ENCODE data around the gene PAPOLB. TPM values are rescaled to one million over a fixed set of nuclear protein-coding genes. Genes with fewer than 3 reads are reported as not detected.

PAPOLB gene
- total RNA-seq, 6 experiments from 2014 or later, result not detected

GRCh38 chr7:4883033-4883371 is 21.2 kb upstream of the PAPOLB start:
- H3K4me3 Mint-ChIP-seq, result peak overlapping the region; percentile 82
- no peaks in the 10 kb centered on the region for H3K36me3 Mint-ChIP-seq (ENCODE audit: low read depth)
- peaks cover 11% of the 10 kb centered on the region for H3K4me1 Mint-ChIP-seq (ENCODE audit: low read depth)
- peaks cover 16% of the 10 kb centered on the region for H3K27me3 Mint-ChIP-seq (ENCODE audit: insufficient read depth)
- H3K9me3 Mint-ChIP-seq, result no peaks in the 10 kb centered on the region
- DNase-seq, result no peak
- no peak overlapping the region for H3K27ac Mint-ChIP-seq
- TF ChIP-seq, protein P1, sequence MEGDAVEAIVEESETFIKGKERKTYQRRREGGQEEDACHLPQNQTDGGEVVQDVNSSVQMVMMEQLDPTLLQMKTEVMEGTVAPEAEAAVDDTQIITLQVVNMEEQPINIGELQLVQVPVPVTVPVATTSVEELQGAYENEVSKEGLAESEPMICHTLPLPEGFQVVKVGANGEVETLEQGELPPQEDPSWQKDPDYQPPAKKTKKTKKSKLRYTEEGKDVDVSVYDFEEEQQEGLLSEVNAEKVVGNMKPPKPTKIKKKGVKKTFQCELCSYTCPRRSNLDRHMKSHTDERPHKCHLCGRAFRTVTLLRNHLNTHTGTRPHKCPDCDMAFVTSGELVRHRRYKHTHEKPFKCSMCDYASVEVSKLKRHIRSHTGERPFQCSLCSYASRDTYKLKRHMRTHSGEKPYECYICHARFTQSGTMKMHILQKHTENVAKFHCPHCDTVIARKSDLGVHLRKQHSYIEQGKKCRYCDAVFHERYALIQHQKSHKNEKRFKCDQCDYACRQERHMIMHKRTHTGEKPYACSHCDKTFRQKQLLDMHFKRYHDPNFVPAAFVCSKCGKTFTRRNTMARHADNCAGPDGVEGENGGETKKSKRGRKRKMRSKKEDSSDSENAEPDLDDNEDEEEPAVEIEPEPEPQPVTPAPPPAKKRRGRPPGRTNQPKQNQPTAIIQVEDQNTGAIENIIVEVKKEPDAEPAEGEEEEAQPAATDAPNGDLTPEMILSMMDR (IDR thresholded peaks at IDR 0.05), result no peak

- TF ChIP-seq, protein P1 (IDR thresholded peaks at IDR 0.05), result no peak
- H3K27ac Mint-ChIP-seq, result peak overlapping the region; percentile 79
- peaks cover 11% of the 10 kb centered on the region for H3K4me1 Mint-ChIP-seq (ENCODE audit: low read depth)
- peak; percentile 47 for DNase-seq
- no peaks in the 10 kb centered on the region for H3K36me3 Mint-ChIP-seq (ENCODE audit: low read depth)
- H3K9me3 Mint-ChIP-seq, result no peaks in the 10 kb centered on the region
- H3K4me3 Mint-ChIP-seq, result peak overlapping the region; percentile 82
- peaks cover 16% of the 10 kb centered on the region for H3K27me3 Mint-ChIP-seq (ENCODE audit: insufficient read depth)
Measured at GRCh38 chr7:4882169-4883032, 20.6 kb upstream of the PAPOLB start.

- no peaks in the 10 kb centered on the region for H3K9me3 Mint-ChIP-seq
- H3K4me3 Mint-ChIP-seq, result no peak overlapping the region
- peaks cover 11% of the 10 kb centered on the region for H3K4me1 Mint-ChIP-seq (ENCODE audit: low read depth)
- no peak for DNase-seq
- no peaks in the 10 kb centered on the region for H3K36me3 Mint-ChIP-seq (ENCODE audit: low read depth)
- H3K27me3 Mint-ChIP-seq (ENCODE audit: insufficient read depth), result peaks cover 14% of the 10 kb centered on the region
- H3K27ac Mint-ChIP-seq, result no peak overlapping the region
- TF ChIP-seq, protein P1 (IDR thresholded peaks at IDR 0.05), result no peak
Measured at GRCh38 chr7:4880218-4880617, 18.4 kb upstream of the PAPOLB start.

GRCh38 chr7:4879396-4880081 is 17.7 kb upstream of the PAPOLB start:
- DNase-seq, result no peak
- H3K36me3 Mint-ChIP-seq (ENCODE audit: low read depth), result no peaks in the 10 kb centered on the region
- H3K9me3 Mint-ChIP-seq, result no peaks in the 10 kb centered on the region
- no peak overlapping the region for H3K27ac Mint-ChIP-seq
- TF ChIP-seq, protein P1 (IDR thresholded peaks at IDR 0.05), result no peak
- H3K4me3 Mint-ChIP-seq, result no peak overlapping the region
- peaks cover 13% of the 10 kb centered on the region for H3K27me3 Mint-ChIP-seq (ENCODE audit: insufficient read depth)
- peaks cover 11% of the 10 kb centered on the region for H3K4me1 Mint-ChIP-seq (ENCODE audit: low read depth)

- TF ChIP-seq, protein P1 (IDR thresholded peaks at IDR 0.05), result no peak
- Mint-ChIP-seq H3K27ac (no peak overlapping the region), H3K4me3 (no peak overlapping the region), H3K9me3 (no peaks in the 10 kb centered on the region), H3K4me1 (ENCODE audit: low read depth) (peaks cover 11% of the 10 kb centered on the region), H3K36me3 (ENCODE audit: low read depth) (no peaks in the 10 kb centered on the region), H3K27me3 (ENCODE audit: insufficient read depth) (peaks cover 12% of the 10 kb centered on the region)
- no peak for DNase-seq
Measured at GRCh38 chr7:4878336-4879335, 16.8 kb upstream of the PAPOLB start.
